ENCODE measurements around the gene TCF4.

DNA sequence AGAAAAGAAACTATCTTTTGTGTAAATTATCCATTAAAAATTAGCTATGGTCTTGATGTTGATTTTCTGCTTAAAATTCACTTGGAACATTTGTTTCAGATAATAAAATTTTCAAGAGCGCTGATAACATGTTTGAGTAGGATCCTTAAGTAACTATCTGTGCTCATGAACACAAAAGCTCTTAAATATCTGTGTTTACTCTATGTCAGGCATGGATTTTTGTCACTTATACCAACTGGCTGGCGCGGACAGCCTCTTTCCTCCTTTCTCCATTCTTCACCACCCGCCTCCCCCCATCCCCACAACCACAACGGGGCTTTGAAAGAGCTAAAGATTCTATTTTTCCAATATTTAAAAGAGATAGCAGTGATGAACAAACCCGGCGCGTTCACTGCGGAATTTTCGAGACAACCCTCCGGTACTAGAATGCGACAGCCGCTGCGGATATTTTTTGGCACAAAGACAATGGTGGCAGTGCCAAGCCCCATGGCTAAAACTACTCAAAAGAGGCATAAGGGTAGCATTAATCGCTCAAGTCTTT, 181.5 kb downstream of the TCF4 start:
- TF ChIP-seq, protein P1, sequence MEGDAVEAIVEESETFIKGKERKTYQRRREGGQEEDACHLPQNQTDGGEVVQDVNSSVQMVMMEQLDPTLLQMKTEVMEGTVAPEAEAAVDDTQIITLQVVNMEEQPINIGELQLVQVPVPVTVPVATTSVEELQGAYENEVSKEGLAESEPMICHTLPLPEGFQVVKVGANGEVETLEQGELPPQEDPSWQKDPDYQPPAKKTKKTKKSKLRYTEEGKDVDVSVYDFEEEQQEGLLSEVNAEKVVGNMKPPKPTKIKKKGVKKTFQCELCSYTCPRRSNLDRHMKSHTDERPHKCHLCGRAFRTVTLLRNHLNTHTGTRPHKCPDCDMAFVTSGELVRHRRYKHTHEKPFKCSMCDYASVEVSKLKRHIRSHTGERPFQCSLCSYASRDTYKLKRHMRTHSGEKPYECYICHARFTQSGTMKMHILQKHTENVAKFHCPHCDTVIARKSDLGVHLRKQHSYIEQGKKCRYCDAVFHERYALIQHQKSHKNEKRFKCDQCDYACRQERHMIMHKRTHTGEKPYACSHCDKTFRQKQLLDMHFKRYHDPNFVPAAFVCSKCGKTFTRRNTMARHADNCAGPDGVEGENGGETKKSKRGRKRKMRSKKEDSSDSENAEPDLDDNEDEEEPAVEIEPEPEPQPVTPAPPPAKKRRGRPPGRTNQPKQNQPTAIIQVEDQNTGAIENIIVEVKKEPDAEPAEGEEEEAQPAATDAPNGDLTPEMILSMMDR (optimal IDR thresholded peaks at IDR 0.05 in 1 of 3, IDR thresholded peaks at IDR 0.05 in 1 of 3, conservative IDR thresholded peaks at IDR 0.05 in 1 of 3; ENCODE audit: extremely low read depth in 1 of 3, insufficient read depth in 2 of 3, low read length in 3 of 3): no peak
- no peak for TF ChIP-seq EZH2 (IDR thresholded peaks at IDR 0.05; ENCODE audit: low read length)

Measured in keratinocyte (primary cell).